Panc1 (cell line): Measurements from ENCODE around the gene RBM23. TPM values are rescaled to one million over a fixed set of nuclear protein-coding genes. Genes with fewer than 3 reads are reported as not detected.

ENCODE experiments used
- ATAC-seq: fragments of 200-7000 bp; cut with Tn5 transposase; 2 replicates; pipeline ENCODE4 v1.9.1; 2020; ENCODE audit warnings: mild to moderate bottlenecking, moderate library complexity
- BruUV-seq: library from RNA; stranded (reverse); fragments of 400-500 nt; replicated peaks from 2 replicates; lab custom pipeline; 2021; lab: Mats Ljungman, UMichigan
- CTCF ChIA-PET: fragments of 300-600 bp; sonication (Branson Sonifier 250); formaldehyde crosslinking; loops from one replicate; lab custom pipeline; 2022; ENCODE audit warnings: antibody characterized with exemption; lab: Charles Lee
- POLR2A ChIA-PET: fragments of 300-600 bp; sonication (Branson Sonifier 250); formaldehyde crosslinking; loops from one replicate; lab custom pipeline; 2022; ENCODE audit warnings: antibody characterized with exemption; lab: Charles Lee
- DNase-seq: peaks from one replicate; pipeline ENCODE4 v3.0.0-alpha.2; 2010; ENCODE audit warnings: low read depth, low spot score
- H3K27ac ChIP-seq: 2 replicates; pipeline ENCODE4 v1.5.1; 2011; ENCODE audit warnings: mild to moderate bottlenecking, low read length, inconsistent platforms
- H3K27me3 ChIP-seq: fragments of 200-500 bp; sonication (Bioruptor generic); 2 replicates; pipeline ENCODE4 v1.6.0; 2014; ENCODE audit warnings: low read length, inconsistent platforms; ENCODE audit not compliant: control insufficient read depth, insufficient read depth
- H3K36me3 ChIP-seq: fragments of 200-500 bp; sonication (Bioruptor generic); 2 replicates; pipeline ENCODE4 v1.5.1; 2014; ENCODE audit warnings: inconsistent platforms, mild to moderate bottlenecking, low read length, moderate library complexity; ENCODE audit not compliant: control insufficient read depth, insufficient read depth
- H3K4me1 ChIP-seq: 2 replicates; pipeline ENCODE4 v1.5.1; 2011; ENCODE audit warnings: inconsistent platforms, mild to moderate bottlenecking, low read length, moderate library complexity; ENCODE audit not compliant: control insufficient read depth, insufficient read depth
- H3K4me3 ChIP-seq, 2 experiments: 2 replicates each; pipeline ENCODE4 v1.5.1; 2011 to 2012; ENCODE audit warnings: low read depth in 2 of 2, low read length in 2 of 2, mild to moderate bottlenecking in 2 of 2, inconsistent platforms in 1 of 2, moderate library complexity in 1 of 2
- H3K9me3 ChIP-seq: fragments of 200-500 bp; sonication (Bioruptor generic); 2 replicates; pipeline ENCODE4 v1.5.1; 2014; ENCODE audit warnings: low read depth, mild to moderate bottlenecking, inconsistent platforms, low read length, moderate library complexity; ENCODE audit not compliant: control insufficient read depth, insufficient read depth
- CTCF ChIP-seq: fragments of 450-650 bp; IDR thresholded peaks from 2 replicates; pipeline ENCODE4 v1.5.1; 2017; ENCODE audit warnings: mild to moderate bottlenecking
- POLR2AphosphoS5 ChIP-seq: IDR thresholded peaks from 2 replicates; pipeline ENCODE4 v1.6.1; 2012; ENCODE audit warnings: mild to moderate bottlenecking, low read depth, low read length, moderate library complexity
- REST ChIP-seq, 2 experiments: IDR thresholded peaks; 2 replicates each; pipeline ENCODE4 v1.6.1; 2011 to 2012; ENCODE audit warnings: low read depth in 2 of 2, control low read depth in 1 of 2, low read length in 1 of 2, mild to moderate bottlenecking in 1 of 2, moderate library complexity in 1 of 2; ENCODE audit not compliant: insufficient read depth in 1 of 2
- SIN3A ChIP-seq: IDR thresholded peaks from 2 replicates; pipeline ENCODE4 v1.6.1; 2012; ENCODE audit warnings: low read depth, mild to moderate bottlenecking, low read length, moderate library complexity, borderline replicate concordance; ENCODE audit not compliant: insufficient read depth
- TCF7L2 ChIP-seq: IDR thresholded peaks from 2 replicates; pipeline ENCODE4 v1.6.1; 2011; ENCODE audit warnings: mild to moderate bottlenecking, low read depth, low read length, inconsistent platforms
- in situ Hi-C: cut with HindIII; loops from 2 replicates; pipeline ENCODE4 v1.10.0; 2016; ENCODE audit warnings: low sequenced_read_pairs, low pct_unique_long_range_greater_than_20kb
- intact Hi-C: fragments of 100-400 bp; cut with micrococcal nuclease; formaldehyde crosslinking; loops from one replicate; pipeline ENCODE4 v1.10.0; 2022; ENCODE audit not compliant: unreplicated experiment
- total RNA-seq: library from RNA; stranded (reverse); gene quantifications from one replicate; pipeline ENCODE4 v1.2.1, GENCODE V29; 2021; ENCODE audit not compliant: unreplicated experiment

Gene RBM23
- total RNA-seq, 1 experiment from 2014 or later, result 47.2 TPM

GRCh38 chr14:22895402-22895801 is 23.5 kb downstream of the RBM23 start:
- Histone ChIP-seq H3K4me3 (no peak overlapping the region), H3K27me3 (no peaks in the 10 kb centered on the region), H3K9me3 (no peaks in the 10 kb centered on the region), H3K36me3 (no peaks in the 10 kb centered on the region), H3K27ac (no peak overlapping the region), H3K4me1 (no peaks in the 10 kb centered on the region)
- ATAC-seq, result no peak
- CTCF ChIA-PET, result no interaction called here
- DNase-seq, result no peak
- TF ChIP-seq REST (IDR thresholded peaks at IDR 0.05; ENCODE audit: insufficient read depth in 1 of 2, low read depth in 2 of 2, low read length in 1 of 2), result no peak
- no peak for TF ChIP-seq POLR2AphosphoS5
- TF ChIP-seq SIN3A, result no peak
- TF ChIP-seq TCF7L2, result no peak
- no peak for TF ChIP-seq CTCF
- POLR2A ChIA-PET, result no interaction called here
- BruUV-seq, result no TSS peak
- in situ Hi-C loops (no loop called here), intact Hi-C loops (no loop called here)

GRCh38 chr14:22893706-22894105 is 25.2 kb downstream of the RBM23 start:
- Histone ChIP-seq H3K36me3 (no peaks in the 10 kb centered on the region), H3K27ac (no peak overlapping the region), H3K27me3 (no peaks in the 10 kb centered on the region), H3K4me1 (no peaks in the 10 kb centered on the region), H3K4me3 (no peak overlapping the region), H3K9me3 (no peaks in the 10 kb centered on the region)
- ATAC-seq (no peak), DNase-seq (no peak)
- intact Hi-C loops (no loop called here), in situ Hi-C loops (no loop called here)
- ChIA-PET CTCF (no interaction called here), POLR2A (no interaction called here)
- BruUV-seq, result no TSS peak
- TF ChIP-seq TCF7L2 (no peak), SIN3A (no peak), REST (IDR thresholded peaks at IDR 0.05; ENCODE audit: insufficient read depth in 1 of 2, low read depth in 2 of 2, low read length in 1 of 2) (no peak), CTCF (no peak), POLR2AphosphoS5 (no peak)
